ENCODE measurements around the gene C17orf67. TPM values are rescaled to one million over a fixed set of nuclear protein-coding genes. Genes with fewer than 3 reads are reported as not detected.

C17orf67 gene
- polyA plus RNA-seq, 1 donor: 1.0 TPM

- no peak for DNase-seq
- H3K27me3 ChIP-seq (ENCODE audit: control insufficient read depth, insufficient read depth, low read length): peaks cover 48% of the 10 kb centered on the region
- H3K36me3 ChIP-seq (ENCODE audit: control insufficient read depth, insufficient read depth, low read length): no peaks in the 10 kb centered on the region
- WGBS (ENCODE audit: insufficient coverage, low lambda C conversion rate): 100% methylated on average over 1 of the region's 9 CpGs
- peaks cover 4% of the 10 kb centered on the region for H3K4me1 ChIP-seq (ENCODE audit: control insufficient read depth, insufficient read depth, low read length)
- no peak overlapping the region for H3K4me3 ChIP-seq (ENCODE audit: low read length)
- no peaks in the 10 kb centered on the region for H3K9me3 ChIP-seq (ENCODE audit: control insufficient read depth, low read depth, low read length)
- H3K27ac ChIP-seq (ENCODE audit: low read length): no peak overlapping the region
These were observed 54.8 kb downstream of the C17orf67 start for GRCh38 chr17:56778898-56779297.

GRCh38 chr17:56777859-56778258, 55.9 kb downstream of the C17orf67 start:
- no peak for DNase-seq

GRCh38 chr17:56774650-56775049, 59.1 kb downstream of the C17orf67 start:
- Histone ChIP-seq H3K27ac (ENCODE audit: low read length) (no peak overlapping the region), H3K9me3 (ENCODE audit: control insufficient read depth, low read depth, low read length) (no peaks in the 10 kb centered on the region), H3K4me1 (ENCODE audit: control insufficient read depth, insufficient read depth, low read length) (peaks cover under 1% of the 10 kb centered on the region), H3K36me3 (ENCODE audit: control insufficient read depth, insufficient read depth, low read length) (no peaks in the 10 kb centered on the region), H3K27me3 (ENCODE audit: control insufficient read depth, insufficient read depth, low read length) (peaks cover 51% of the 10 kb centered on the region), H3K4me3 (ENCODE audit: low read length) (no peak overlapping the region)
- no peak for DNase-seq
- no CpG with 5 or more reads among the region's 2 CpGs for WGBS (ENCODE audit: insufficient coverage, low lambda C conversion rate)

More at GRCh38 chr17:56777859-56778258, 55.9 kb downstream of the C17orf67 start:
- no peaks in the 10 kb centered on the region for H3K36me3 ChIP-seq (ENCODE audit: control insufficient read depth, insufficient read depth, low read length)
- no CpG with 5 or more reads among the region's 7 CpGs for WGBS (ENCODE audit: insufficient coverage, low lambda C conversion rate)
- H3K9me3 ChIP-seq (ENCODE audit: control insufficient read depth, low read depth, low read length): no peaks in the 10 kb centered on the region
- peaks cover 54% of the 10 kb centered on the region for H3K27me3 ChIP-seq (ENCODE audit: control insufficient read depth, insufficient read depth, low read length)
- H3K4me3 ChIP-seq (ENCODE audit: low read length): no peak overlapping the region
- peaks cover 4% of the 10 kb centered on the region for H3K4me1 ChIP-seq (ENCODE audit: control insufficient read depth, insufficient read depth, low read length)
- H3K27ac ChIP-seq (ENCODE audit: low read length): no peak overlapping the region

GRCh38 chr17:56773124-56773523, 60.6 kb downstream of the C17orf67 start:
- Histone ChIP-seq H3K36me3 (ENCODE audit: control insufficient read depth, insufficient read depth, low read length) (no peaks in the 10 kb centered on the region), H3K4me3 (ENCODE audit: low read length) (no peak overlapping the region)
- no CpG with 5 or more reads among the region's 3 CpGs for WGBS (ENCODE audit: insufficient coverage, low lambda C conversion rate)

GRCh38 chr17:56772442-56772841, 61.3 kb downstream of the C17orf67 start:
- whole genome bisulfite sequencing (ENCODE audit: insufficient coverage, low lambda C conversion rate): 67% methylated on average over 2 of the region's 8 CpGs
- no peaks in the 10 kb centered on the region for H3K36me3 ChIP-seq (ENCODE audit: control insufficient read depth, insufficient read depth, low read length)
- no peak overlapping the region for H3K27ac ChIP-seq (ENCODE audit: low read length)
- no peak for DNase-seq
- no peaks in the 10 kb centered on the region for H3K9me3 ChIP-seq (ENCODE audit: control insufficient read depth, low read depth, low read length)
- no peak overlapping the region for H3K4me3 ChIP-seq (ENCODE audit: low read length)
- no peaks in the 10 kb centered on the region for H3K4me1 ChIP-seq (ENCODE audit: control insufficient read depth, insufficient read depth, low read length)
- H3K27me3 ChIP-seq (ENCODE audit: control insufficient read depth, insufficient read depth, low read length): peaks cover 35% of the 10 kb centered on the region

More at GRCh38 chr17:56773124-56773523, 60.6 kb downstream of the C17orf67 start:
- DNase-seq: no peak
- Histone ChIP-seq H3K4me1 (ENCODE audit: control insufficient read depth, insufficient read depth, low read length) (no peaks in the 10 kb centered on the region), H3K27ac (ENCODE audit: low read length) (no peak overlapping the region), H3K9me3 (ENCODE audit: control insufficient read depth, low read depth, low read length) (no peaks in the 10 kb centered on the region), H3K27me3 (ENCODE audit: control insufficient read depth, insufficient read depth, low read length) (peaks cover 38% of the 10 kb centered on the region)

- Histone ChIP-seq H3K9me3 (ENCODE audit: control insufficient read depth, low read depth, low read length) (no peaks in the 10 kb centered on the region), H3K4me1 (ENCODE audit: control insufficient read depth, insufficient read depth, low read length) (no peaks in the 10 kb centered on the region), H3K27me3 (ENCODE audit: control insufficient read depth, insufficient read depth, low read length) (peaks cover 32% of the 10 kb centered on the region), H3K4me3 (ENCODE audit: low read length) (no peak overlapping the region), H3K36me3 (ENCODE audit: control insufficient read depth, insufficient read depth, low read length) (no peaks in the 10 kb centered on the region), H3K27ac (ENCODE audit: low read length) (no peak overlapping the region)
- 100% methylated on average over 2 of the region's 4 CpGs for WGBS (ENCODE audit: insufficient coverage, low lambda C conversion rate)
- DNase-seq: no peak
These were observed 61.7 kb downstream of the C17orf67 start for GRCh38 chr17:56771975-56772374.

GRCh38 chr17:56771563-56771962, 62.2 kb downstream of the C17orf67 start:
- H3K27me3 ChIP-seq (ENCODE audit: control insufficient read depth, insufficient read depth, low read length): peaks cover 32% of the 10 kb centered on the region
- WGBS (ENCODE audit: insufficient coverage, low lambda C conversion rate): no CpG with 5 or more reads among the region's 2 CpGs
- no peak for DNase-seq
- no peaks in the 10 kb centered on the region for H3K36me3 ChIP-seq (ENCODE audit: control insufficient read depth, insufficient read depth, low read length)
- H3K9me3 ChIP-seq (ENCODE audit: control insufficient read depth, low read depth, low read length): no peaks in the 10 kb centered on the region
- H3K27ac ChIP-seq (ENCODE audit: low read length): no peak overlapping the region
- H3K4me3 ChIP-seq (ENCODE audit: low read length): no peak overlapping the region
- no peaks in the 10 kb centered on the region for H3K4me1 ChIP-seq (ENCODE audit: control insufficient read depth, insufficient read depth, low read length)

GRCh38 chr17:56770427-56770826, 63.3 kb downstream of the C17orf67 start:
- H3K27me3 ChIP-seq (ENCODE audit: control insufficient read depth, insufficient read depth, low read length): peaks cover 36% of the 10 kb centered on the region
- no peak overlapping the region for H3K4me3 ChIP-seq (ENCODE audit: low read length)

GRCh38 chr17:56765449-56765848, 68.3 kb downstream of the C17orf67 start:
- no peak overlapping the region for H3K27ac ChIP-seq (ENCODE audit: low read length)
- no CpG with 5 or more reads among the region's 4 CpGs for WGBS (ENCODE audit: insufficient coverage, low lambda C conversion rate)
- H3K27me3 ChIP-seq (ENCODE audit: control insufficient read depth, insufficient read depth, low read length): peaks cover 15% of the 10 kb centered on the region
- H3K36me3 ChIP-seq (ENCODE audit: control insufficient read depth, insufficient read depth, low read length): no peaks in the 10 kb centered on the region
- H3K4me1 ChIP-seq (ENCODE audit: control insufficient read depth, insufficient read depth, low read length): no peaks in the 10 kb centered on the region
- H3K9me3 ChIP-seq (ENCODE audit: control insufficient read depth, low read depth, low read length): no peaks in the 10 kb centered on the region
- DNase-seq: no peak
- no peak overlapping the region for H3K4me3 ChIP-seq (ENCODE audit: low read length)

More at GRCh38 chr17:56770427-56770826, 63.3 kb downstream of the C17orf67 start:
- Histone ChIP-seq H3K9me3 (ENCODE audit: control insufficient read depth, low read depth, low read length) (no peaks in the 10 kb centered on the region), H3K36me3 (ENCODE audit: control insufficient read depth, insufficient read depth, low read length) (no peaks in the 10 kb centered on the region), H3K4me1 (ENCODE audit: control insufficient read depth, insufficient read depth, low read length) (no peaks in the 10 kb centered on the region), H3K27ac (ENCODE audit: low read length) (no peak overlapping the region)
- DNase-seq: no peak

GRCh38 chr17:56762988-56763387, 70.7 kb downstream of the C17orf67 start:
- Histone ChIP-seq H3K9me3 (ENCODE audit: control insufficient read depth, low read depth, low read length) (no peaks in the 10 kb centered on the region), H3K27me3 (ENCODE audit: control insufficient read depth, insufficient read depth, low read length) (peaks cover 11% of the 10 kb centered on the region), H3K27ac (ENCODE audit: low read length) (no peak overlapping the region), H3K36me3 (ENCODE audit: control insufficient read depth, insufficient read depth, low read length) (no peaks in the 10 kb centered on the region), H3K4me1 (ENCODE audit: control insufficient read depth, insufficient read depth, low read length) (no peaks in the 10 kb centered on the region), H3K4me3 (ENCODE audit: low read length) (no peak overlapping the region)
- DNase-seq: no peak
- 83% methylated on average over 1 of the region's 1 CpG for WGBS (ENCODE audit: insufficient coverage, low lambda C conversion rate)

GRCh38 chr17:56762144-56762543, 71.6 kb downstream of the C17orf67 start:
- H3K4me3 ChIP-seq (ENCODE audit: low read length): no peak overlapping the region
- no peak for DNase-seq
- peaks cover 8% of the 10 kb centered on the region for H3K27me3 ChIP-seq (ENCODE audit: control insufficient read depth, insufficient read depth, low read length)
- no peak overlapping the region for H3K27ac ChIP-seq (ENCODE audit: low read length)
- no peaks in the 10 kb centered on the region for H3K9me3 ChIP-seq (ENCODE audit: control insufficient read depth, low read depth, low read length)
- WGBS (ENCODE audit: insufficient coverage, low lambda C conversion rate): no CpG with 5 or more reads among the region's 5 CpGs
- H3K4me1 ChIP-seq (ENCODE audit: control insufficient read depth, insufficient read depth, low read length): no peaks in the 10 kb centered on the region
- no peaks in the 10 kb centered on the region for H3K36me3 ChIP-seq (ENCODE audit: control insufficient read depth, insufficient read depth, low read length)
